OCI-LY3 (cell line): ENCODE data around the gene DERL2.

ENCODE experiments used
- H2AFZ ChIP-seq: fragments of 200-600, 300-600 bp; shearing (Covaris generic); 2 replicates; pipeline ENCODE4 v1.6.0; 2014; ENCODE audit warnings: antibody characterized with exemption, low read depth, low read length
- H3K27ac ChIP-seq: fragments of 200-600, 300-600 bp; sonication (generic); 2 replicates; pipeline ENCODE4 v1.5.1; 2014; ENCODE audit warnings: mild to moderate bottlenecking, low read length, moderate library complexity, mixed read lengths
- H3K27me3 ChIP-seq: fragments of 200-600, 300-600 bp; sonication (generic); 2 replicates; pipeline ENCODE4 v1.6.1; 2014; ENCODE audit warnings: low read depth, low read length, mixed read lengths
- H3K36me3 ChIP-seq: fragments of 200-600, 300-600 bp; sonication (generic); replicated peaks from 2 replicates; pipeline ENCODE3; 2014; ENCODE audit warnings: low read depth, low read length, mixed read lengths
- H3K4me1 ChIP-seq: fragments of 300-600, 200-600 bp; sonication (generic); 2 replicates; pipeline ENCODE4 v1.6.1; 2014; ENCODE audit warnings: low read length, mixed read lengths
- H3K4me2 ChIP-seq: fragments of 200-600, 300-600 bp; sonication (generic); 2 replicates; pipeline ENCODE4 v1.6.1; 2014; ENCODE audit warnings: low read length, mixed read lengths
- H3K4me3 ChIP-seq: fragments of 300-600, 200-600 bp; sonication (generic); 2 replicates; pipeline ENCODE4 v1.5.1; 2014; ENCODE audit warnings: antibody characterized with exemption, mild to moderate bottlenecking, low read length, moderate library complexity
- H3K79me2 ChIP-seq: fragments of 300-600, 200-600 bp; shearing (Covaris generic); 2 replicates; pipeline ENCODE4 v1.6.1; 2014; ENCODE audit warnings: mild to moderate bottlenecking, low read length, mixed read lengths
- H3K9ac ChIP-seq: fragments of 300-600, 200-600 bp; shearing (Covaris generic); 2 replicates; pipeline ENCODE4 v1.6.0; 2014; ENCODE audit warnings: mild to moderate bottlenecking, low read length, moderate library complexity
- H3K9me3 ChIP-seq: fragments of 200-600, 300-600 bp; shearing (Covaris generic); 2 replicates; pipeline ENCODE4 v1.6.1; 2014; ENCODE audit warnings: low read length, mixed read lengths; ENCODE audit not compliant: insufficient read depth
- H4K20me1 ChIP-seq: fragments of 200-600, 300-600 bp; sonication (generic); 2 replicates; pipeline ENCODE4 v1.6.1; 2016; ENCODE audit warnings: low read length, mixed read lengths; ENCODE audit not compliant: insufficient read depth
- CTCF ChIP-seq: fragments of 200-600, 300-600 bp; sonication (generic); IDR thresholded peaks from 2 replicates; pipeline ENCODE4 v1.5.1; 2014; ENCODE audit warnings: antibody characterized with exemption, low read length, low read depth
- EZH2phosphoT487 ChIP-seq: fragments of 200-600 bp; shearing (Covaris generic); IDR thresholded peaks from 2 replicates; pipeline ENCODE4 v1.6.1; 2018; ENCODE audit warnings: antibody characterized with exemption, mixed run types, low read depth

DERL2 gene

GRCh38 chr17:5508810-5509209 lies 22.8 kb upstream of the DERL2 start:
- Histone ChIP-seq H3K27me3 (no peaks in the 10 kb centered on the region), H3K4me1 (no peaks in the 10 kb centered on the region), H3K4me3 (no peak overlapping the region), H3K9me3 (no peaks in the 10 kb centered on the region), H3K4me2 (no peak overlapping the region), H3K36me3 (no peaks in the 10 kb centered on the region), H3K9ac (no peak overlapping the region), H4K20me1 (no peaks in the 10 kb centered on the region), H3K27ac (no peak overlapping the region), H2AFZ (no peak overlapping the region), H3K79me2 (no peaks in the 10 kb centered on the region)
- TF ChIP-seq EZH2phosphoT487 (no peak), CTCF (no peak)

GRCh38 chr17:5506307-5506706 lies 20.3 kb upstream of the DERL2 start:
- Histone ChIP-seq H3K27me3 (no peaks in the 10 kb centered on the region), H3K9ac (no peak overlapping the region), H3K36me3 (no peaks in the 10 kb centered on the region), H3K4me3 (no peak overlapping the region), H2AFZ (no peak overlapping the region), H4K20me1 (no peaks in the 10 kb centered on the region), H3K79me2 (no peaks in the 10 kb centered on the region), H3K4me2 (no peak overlapping the region), H3K4me1 (no peaks in the 10 kb centered on the region), H3K9me3 (no peaks in the 10 kb centered on the region), H3K27ac (no peak overlapping the region)
- TF ChIP-seq CTCF = no peak

- Histone ChIP-seq H3K27ac (no peak overlapping the region), H3K4me1 (0 out of 2 replicates have a peak, but pooled peaks cover 3% of the 10 kb centered on the region), H3K4me2 (no peak overlapping the region), H3K27me3 (no peaks in the 10 kb centered on the region), H3K9me3 (no peaks in the 10 kb centered on the region), H3K36me3 (no peaks in the 10 kb centered on the region), H3K79me2 (no peaks in the 10 kb centered on the region), H4K20me1 (no peaks in the 10 kb centered on the region), H2AFZ (no peak overlapping the region), H3K9ac (no peak overlapping the region), H3K4me3 (no peak overlapping the region)
- no peak for TF ChIP-seq CTCF
- TF ChIP-seq EZH2phosphoT487 = no peak
These were observed 16.6 kb upstream of the DERL2 start for GRCh38 chr17:5502552-5502951.

- no peak overlapping the region for H2AFZ ChIP-seq
- H3K9ac ChIP-seq = no peak overlapping the region
- no peaks in the 10 kb centered on the region for H3K27me3 ChIP-seq
- no peak overlapping the region for H3K27ac ChIP-seq
- H3K4me1 ChIP-seq = 0 out of 2 replicates have a peak, but pooled peaks cover 3% of the 10 kb centered on the region
- TF ChIP-seq EZH2phosphoT487 (no peak), CTCF (no peak)
- H3K4me2 ChIP-seq = no peak overlapping the region
- H4K20me1 ChIP-seq = no peaks in the 10 kb centered on the region
- no peaks in the 10 kb centered on the region for H3K9me3 ChIP-seq
- no peak overlapping the region for H3K4me3 ChIP-seq
- H3K79me2 ChIP-seq = no peaks in the 10 kb centered on the region
- no peaks in the 10 kb centered on the region for H3K36me3 ChIP-seq
These were observed 15.7 kb upstream of the DERL2 start for GRCh38 chr17:5501685-5502084.
